Colonic mucosa (tissue), 4 donors: ENCODE data around the gene ENG. TPM values are rescaled to one million over a fixed set of nuclear protein-coding genes. Genes with fewer than 3 reads are reported as not detected.

Experiments
- DNase-seq: peaks from one replicate; pipeline ENCODE4 v3.0.0-alpha.2; 2020
- H3K27ac ChIP-seq: fragments of 200-600 bp; one replicate; pipeline ENCODE4 v1.8.0; 2021
- H3K27me3 ChIP-seq: fragments of 200-600 bp; one replicate; pipeline ENCODE4 v1.8.0; 2021
- H3K36me3 ChIP-seq: fragments of 200-600 bp; one replicate; pipeline ENCODE4 v1.8.0; 2021
- H3K4me1 ChIP-seq: fragments of 200-600 bp; one replicate; pipeline ENCODE4 v1.8.0; 2021; ENCODE audit warnings: mild to moderate bottlenecking
- H3K4me3 ChIP-seq: fragments of 200-600 bp; one replicate; pipeline ENCODE4 v1.8.0; 2021
- H3K9ac ChIP-seq, 2 donors: one replicate each; pipeline ENCODE4 v1.7.0; 2013; ENCODE audit warnings: control low read depth in 2 of 2, low read depth in 2 of 2, low read length in 2 of 2
- H3K9me3 ChIP-seq: fragments of 200-600 bp; one replicate; pipeline ENCODE4 v1.8.0; 2021
- CTCF ChIP-seq: fragments of 200-600 bp; IDR thresholded peaks from one replicate; pipeline ENCODE4 v1.8.0; 2022; ENCODE audit warnings: antibody characterized with exemption, mild to moderate bottlenecking
- intact Hi-C: fragments of 100-400 bp; cut with DNase I; formaldehyde crosslinking; loops from one replicate; pipeline ENCODE4 v1.14.1; 2022
- total RNA-seq, 2 donors: library from RNA; stranded (reverse); fragmentation: NEBNext Ultra II Directional in 1 of 2; extraction: Animal tissue kit (Norgen Biotek cat#: 25700) in 1 of 2; gene quantifications; one replicate each; pipeline ENCODE4 v1.2.1, GENCODE V29; 2021
- donor health status: healthy.
- donor health status: DM: no; HTN: no; CAD: no.
- donor health status: DM: no; HTN: no; CAD: no.

ENG gene
- total RNA-seq: 10 to 100 TPM; 15.4 to 34.5 TPM

- Histone ChIP-seq H3K4me1 (peaks cover 8% of the 10 kb centered on the region), H3K9me3 (peaks cover 3% of the 10 kb centered on the region), H3K36me3 (no peaks in the 10 kb centered on the region), H3K27ac (peak within 1 kb of the TSS; percentile 74), H3K9ac (peak within 1 kb of the TSS; percentile 12 to 86), H3K4me3 (peak within 1 kb of the TSS; percentile 37), H3K27me3 (no peaks in the 10 kb centered on the region)
- TF ChIP-seq CTCF: no peak
- intact Hi-C loops: no loop called here
- DNase-seq: peak; percentile 64
Measured at GRCh38 chr9:127854184-127854806, at the start of gene ENG. Gene ENG, minus strand, starts transcription at chr9:127854658. Its CDS starts 303 bp downstream, at chr9:127854355.

GRCh38 chr9:127903557-127904475 is 49.4 kb upstream of the ENG start:
- no peak for TF ChIP-seq CTCF
- intact Hi-C loops: no loop called here
- Histone ChIP-seq H3K4me1 (peaks cover 43% of the 10 kb centered on the region), H3K27ac (peak overlapping the region; percentile 94), H3K36me3 (no peaks in the 10 kb centered on the region), H3K9me3 (no peaks in the 10 kb centered on the region), H3K4me3 (peak overlapping the region; percentile 41), H3K9ac (peak overlapping the region; percentile 51 to 84), H3K27me3 (no peaks in the 10 kb centered on the region)
- DNase-seq: peak; percentile 98

GRCh38 chr9:127899128-127899943 is 44.9 kb upstream of the ENG start, which contains the start of gene ST6GALNAC6:
Gene ST6GALNAC6, minus strand, starts transcription at chr9:127899603. Its CDS starts 1,622 bp downstream, at chr9:127897981.
- Histone ChIP-seq H3K4me3 (peak within 1 kb of the TSS; percentile 86), H3K27ac (peak within 1 kb of the TSS; percentile 75), H3K36me3 (peaks cover 16% of the 10 kb centered on the region), H3K9ac (peak within 1 kb of the TSS; percentile 64 to 78), H3K4me1 (peaks cover 21% of the 10 kb centered on the region), H3K9me3 (no peaks in the 10 kb centered on the region), H3K27me3 (no peaks in the 10 kb centered on the region)
- intact Hi-C loops: no loop called here
- DNase-seq: peak; percentile 81
- no peak for TF ChIP-seq CTCF

GRCh38 chr9:127898433-127899127 is 44.1 kb upstream of the ENG start:
- no peaks in the 10 kb centered on the region for H3K27me3 ChIP-seq
- peak; percentile 45 for DNase-seq
- intact Hi-C loops: no loop called here
- H3K4me1 ChIP-seq: peaks cover 15% of the 10 kb centered on the region
- peak overlapping the region; percentile 86 for H3K4me3 ChIP-seq
- peak overlapping the region; percentile 75 for H3K27ac ChIP-seq
- H3K9me3 ChIP-seq: no peaks in the 10 kb centered on the region
- TF ChIP-seq CTCF: no peak
- H3K36me3 ChIP-seq: peaks cover 23% of the 10 kb centered on the region
- peak overlapping the region; percentile 64 to 73 for H3K9ac ChIP-seq
